ENCODE data around the gene SF3A2.

DNA sequence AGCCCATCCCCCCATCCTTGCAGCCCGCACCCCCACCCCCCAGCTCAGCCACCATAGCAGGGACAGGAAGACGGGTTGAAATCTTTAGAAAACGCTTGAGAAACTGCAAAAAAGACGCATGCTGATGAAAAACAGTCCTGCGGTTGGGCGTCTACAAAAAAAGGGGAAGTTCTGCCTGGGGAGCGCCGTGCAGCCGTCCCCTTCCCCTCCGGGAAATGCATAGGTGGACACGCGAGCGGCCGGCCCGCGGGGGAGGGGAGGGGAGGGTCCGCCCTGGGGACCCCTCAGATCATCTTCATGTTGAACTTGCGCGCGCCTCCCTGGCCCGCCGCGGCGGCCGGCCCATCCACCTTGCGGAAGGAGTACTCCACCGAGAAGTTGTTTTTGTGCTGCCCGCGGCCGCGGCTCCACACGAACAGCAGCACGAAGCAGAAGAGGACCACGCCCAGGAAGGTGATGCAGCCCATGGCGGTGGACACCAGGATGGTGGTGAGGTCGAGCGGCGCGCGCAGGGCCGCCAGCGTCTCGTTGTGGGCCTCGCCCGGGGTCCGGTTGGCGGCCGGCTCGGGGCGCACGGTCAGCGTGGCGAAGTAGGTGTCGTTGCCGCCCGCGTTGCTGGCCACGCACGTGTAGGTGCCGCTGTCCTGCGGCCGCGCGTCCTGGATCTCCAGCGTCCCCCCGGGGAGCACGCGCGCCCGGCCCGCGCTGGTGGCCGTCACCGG lies 53.3 kb downstream of the SF3A2 start:
- TF ChIP-seq, protein P1, sequence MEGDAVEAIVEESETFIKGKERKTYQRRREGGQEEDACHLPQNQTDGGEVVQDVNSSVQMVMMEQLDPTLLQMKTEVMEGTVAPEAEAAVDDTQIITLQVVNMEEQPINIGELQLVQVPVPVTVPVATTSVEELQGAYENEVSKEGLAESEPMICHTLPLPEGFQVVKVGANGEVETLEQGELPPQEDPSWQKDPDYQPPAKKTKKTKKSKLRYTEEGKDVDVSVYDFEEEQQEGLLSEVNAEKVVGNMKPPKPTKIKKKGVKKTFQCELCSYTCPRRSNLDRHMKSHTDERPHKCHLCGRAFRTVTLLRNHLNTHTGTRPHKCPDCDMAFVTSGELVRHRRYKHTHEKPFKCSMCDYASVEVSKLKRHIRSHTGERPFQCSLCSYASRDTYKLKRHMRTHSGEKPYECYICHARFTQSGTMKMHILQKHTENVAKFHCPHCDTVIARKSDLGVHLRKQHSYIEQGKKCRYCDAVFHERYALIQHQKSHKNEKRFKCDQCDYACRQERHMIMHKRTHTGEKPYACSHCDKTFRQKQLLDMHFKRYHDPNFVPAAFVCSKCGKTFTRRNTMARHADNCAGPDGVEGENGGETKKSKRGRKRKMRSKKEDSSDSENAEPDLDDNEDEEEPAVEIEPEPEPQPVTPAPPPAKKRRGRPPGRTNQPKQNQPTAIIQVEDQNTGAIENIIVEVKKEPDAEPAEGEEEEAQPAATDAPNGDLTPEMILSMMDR (IDR thresholded peaks at IDR 0.05; ENCODE audit: low read depth, low read length): no peak
- no peak for TF ChIP-seq POLR2A (IDR thresholded peaks at IDR 0.05; ENCODE audit: extremely low read depth, insufficient read length)
